HG02623 (cell line): ENCODE results near the gene ANKRD24.
"Not testable (repeated sequence)": the region's sequence is repeated elsewhere in the genome, so short reads cannot be mapped to it uniquely, and the experiment has no call there.

ENCODE experiments used
- ATAC-seq: cut with Tn5 transposase; IDR thresholded peaks from one replicate; pipeline ENCODE4 v1.9.1; 2021; ENCODE audit warnings: moderate library complexity; ENCODE audit not compliant: unreplicated experiment

Gene ANKRD24

DNA sequence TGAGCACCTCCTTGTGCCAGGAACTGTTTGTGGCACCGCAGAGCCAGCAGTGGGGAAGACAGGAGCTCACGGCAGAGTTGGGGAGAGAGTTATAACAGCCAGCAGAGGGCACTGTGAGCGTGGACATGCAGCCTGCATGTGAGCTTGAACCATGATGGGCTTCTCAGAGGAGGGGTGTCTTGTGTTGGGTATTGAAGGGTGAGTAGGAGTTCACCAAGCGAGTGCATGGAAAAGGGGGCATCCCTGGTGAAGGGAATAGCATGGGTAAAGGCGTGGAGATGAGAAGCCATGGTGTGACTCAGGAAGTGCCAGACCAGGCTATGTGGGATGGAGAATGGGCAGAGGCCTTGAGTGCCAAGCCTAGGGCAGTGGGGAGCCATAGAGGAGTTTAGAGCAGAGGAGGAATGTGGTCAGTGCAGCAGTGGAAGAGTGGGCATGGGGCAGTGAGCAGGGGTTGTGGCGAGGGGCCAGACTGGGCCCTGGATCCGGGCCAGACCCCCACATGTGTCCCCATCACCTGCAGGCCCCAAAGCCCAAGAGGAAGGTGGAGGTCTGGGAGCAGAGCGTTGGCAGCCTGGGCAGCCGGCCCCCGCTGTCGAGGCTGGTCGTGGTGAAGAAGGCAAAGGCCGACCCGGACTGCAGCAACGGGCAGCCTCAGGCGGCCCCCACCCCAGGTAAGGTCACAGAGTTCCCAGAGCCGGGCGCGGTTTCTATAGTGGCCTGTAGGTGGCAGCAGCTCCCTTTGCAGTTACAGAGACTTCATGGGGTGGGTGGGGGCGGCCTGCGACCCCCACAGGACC, 84.8 kb downstream of the ANKRD24 start:
- no peak for ATAC-seq

DNA sequence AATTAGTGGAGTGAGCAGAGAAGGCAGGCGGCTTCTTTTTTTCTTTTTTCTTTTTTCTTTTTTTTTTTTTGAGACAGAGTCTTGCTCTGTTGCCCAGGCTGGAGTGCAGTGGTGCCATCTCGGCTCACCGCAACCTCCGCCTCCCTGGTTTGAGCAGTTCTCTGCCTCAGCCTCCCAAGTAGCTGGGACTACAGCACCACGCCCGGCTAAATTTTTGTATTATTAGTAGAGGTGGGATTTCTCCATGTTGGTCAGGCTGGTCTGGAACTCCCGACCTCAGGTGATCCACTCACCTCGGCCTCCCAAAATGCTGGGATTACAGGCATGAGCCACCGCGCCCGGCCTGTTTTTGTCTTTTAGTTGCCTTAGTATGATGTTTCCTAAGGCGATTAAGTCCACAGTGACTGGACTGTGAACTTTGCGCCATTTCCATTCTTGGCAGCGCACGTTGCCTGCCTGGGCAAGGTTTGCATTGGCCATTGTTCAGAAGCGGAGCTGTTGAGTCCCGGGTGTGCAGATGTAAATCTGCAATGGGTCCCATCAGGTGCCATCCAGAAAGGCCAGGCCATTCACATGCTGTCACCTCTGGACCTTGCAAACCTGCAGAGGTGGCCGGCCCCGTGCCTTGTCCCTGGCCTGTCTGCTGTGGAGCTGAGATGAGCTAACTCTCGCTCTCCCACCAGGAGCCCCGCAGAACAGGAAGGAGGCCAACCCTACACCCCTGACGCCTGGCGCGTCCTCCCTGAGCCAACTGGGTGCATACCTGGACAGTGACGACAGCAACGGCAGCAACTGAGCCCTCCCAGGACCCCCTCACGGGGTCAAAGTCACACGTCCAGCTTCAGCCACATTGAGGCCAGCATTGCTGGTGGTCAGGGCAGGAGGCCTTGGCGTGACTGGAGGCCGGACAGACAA, 85.7 kb downstream of the ANKRD24 start:
- no peak for ATAC-seq

DNA sequence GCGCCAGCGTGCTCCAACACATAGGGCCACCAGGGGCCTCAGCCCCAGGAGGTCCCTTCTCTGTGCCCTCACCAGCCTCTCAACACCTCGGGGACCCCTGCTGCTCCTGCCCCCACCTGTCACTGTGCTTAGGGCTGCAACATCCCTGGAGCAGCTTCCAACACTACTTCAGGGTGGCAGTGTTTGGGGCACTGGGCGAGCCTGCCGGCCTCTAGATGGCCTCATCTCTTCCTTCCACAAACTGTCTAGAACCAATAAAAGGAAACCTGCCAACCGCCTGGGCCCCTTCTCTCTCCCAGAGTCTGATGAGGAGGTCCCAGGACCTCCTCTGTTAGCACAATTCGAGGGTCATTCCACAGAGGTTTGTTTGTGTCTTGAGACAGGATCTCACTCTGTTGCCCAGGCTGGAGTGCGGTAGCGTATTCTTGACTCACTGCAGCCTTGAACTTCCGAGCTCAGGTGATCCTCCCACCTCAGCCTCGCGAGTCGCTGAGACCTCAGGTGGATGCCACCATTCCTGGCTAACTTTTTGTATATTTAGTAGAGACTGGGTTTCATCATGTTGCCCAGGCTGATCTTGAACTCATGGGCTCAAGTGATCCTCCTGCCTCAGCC, 86.4 kb downstream of the ANKRD24 start:
- no peak for ATAC-seq

DNA sequence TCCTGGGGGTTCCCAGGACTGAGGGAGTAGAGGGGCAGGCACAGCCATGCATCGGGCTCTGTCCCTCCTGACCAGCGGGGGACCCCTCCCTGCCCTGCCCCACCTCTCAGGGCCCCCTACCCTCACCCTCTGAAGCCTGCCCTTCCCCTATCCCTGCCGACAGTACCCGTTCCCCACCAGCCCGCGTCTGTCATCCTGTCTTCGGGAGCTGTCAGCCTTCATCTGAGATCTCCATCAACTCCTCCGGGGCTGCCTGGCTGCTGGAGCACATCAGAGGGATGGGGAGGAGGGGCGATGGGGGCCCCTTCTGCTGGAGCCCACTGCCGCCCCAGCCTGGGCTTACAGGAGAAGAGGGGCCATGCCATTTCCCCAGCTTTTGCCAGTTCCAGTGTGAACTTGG, 90.4 kb downstream of the ANKRD24 start:
- ATAC-seq, result no peak

DNA sequence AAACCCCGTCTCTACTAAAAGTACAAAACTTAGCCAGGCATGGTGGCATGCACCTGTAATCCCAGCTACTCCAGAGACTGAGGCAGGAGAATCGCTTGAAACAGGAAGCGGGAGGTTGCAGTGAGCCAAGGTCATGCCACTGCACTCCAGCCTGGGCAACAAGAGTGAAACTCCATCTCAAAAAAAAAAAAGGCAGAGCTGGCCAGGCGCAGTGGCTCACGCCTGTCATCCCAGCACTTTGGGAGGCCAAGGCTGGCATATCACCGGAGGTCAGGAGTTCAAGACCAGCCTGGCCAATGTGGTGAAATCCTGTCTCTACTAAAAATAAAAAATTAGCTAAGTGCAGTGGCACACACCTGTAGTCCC, 91.8 kb downstream of the ANKRD24 start:
- not testable (repeated sequence) for ATAC-seq
